G401 (cell line): Measurements from ENCODE around the gene SDK1. TPM values are rescaled to one million over a fixed set of nuclear protein-coding genes. Genes with fewer than 3 reads are reported as not detected.
A peak's percentile ranks its signal among the peaks of the same experiment; 100 is the strongest.

Experiments used
- DNase-seq: peaks from one replicate; pipeline ENCODE4 v3.0.0-alpha.2; 2015; ENCODE audit warnings: low spot score
- in situ Hi-C: cut with HindIII; loops from 2 replicates; pipeline ENCODE4 v1.10.0; 2016; ENCODE audit warnings: low sequenced_read_pairs, mixed read lengths
- total RNA-seq: library from RNA; depleted of rRNA; stranded (reverse); fragments of >200 nt; shearing (Covaris generic); gene quantifications from 2 replicates; pipeline ENCODE4 v1.2.3, GENCODE V29; 2014

SDK1 gene
- total RNA-seq, 1 experiment from 2014 or later, result not detected

DNA sequence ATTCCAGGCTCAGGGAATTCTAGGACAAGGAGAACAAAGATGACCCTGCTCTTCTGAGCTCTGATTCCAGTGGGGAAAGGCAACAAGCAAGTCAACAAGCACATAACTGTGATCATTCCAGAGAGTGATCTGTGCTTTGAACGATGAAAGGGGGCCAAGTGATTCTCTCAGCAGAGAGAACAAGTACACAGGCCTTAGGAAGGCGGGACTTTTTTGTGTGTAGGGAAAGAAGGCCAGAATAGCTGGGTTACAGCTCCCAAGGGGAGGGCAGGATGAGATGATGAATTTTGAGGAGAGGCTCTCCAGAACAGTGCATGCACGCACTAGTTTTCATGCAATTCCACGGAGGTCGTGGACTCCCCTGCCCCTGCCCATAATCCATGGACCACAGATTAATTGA is 565.2 kb downstream of the SDK1 start:
- DNase-seq, result no peak
- in situ Hi-C loops, result no loop called here

DNA sequence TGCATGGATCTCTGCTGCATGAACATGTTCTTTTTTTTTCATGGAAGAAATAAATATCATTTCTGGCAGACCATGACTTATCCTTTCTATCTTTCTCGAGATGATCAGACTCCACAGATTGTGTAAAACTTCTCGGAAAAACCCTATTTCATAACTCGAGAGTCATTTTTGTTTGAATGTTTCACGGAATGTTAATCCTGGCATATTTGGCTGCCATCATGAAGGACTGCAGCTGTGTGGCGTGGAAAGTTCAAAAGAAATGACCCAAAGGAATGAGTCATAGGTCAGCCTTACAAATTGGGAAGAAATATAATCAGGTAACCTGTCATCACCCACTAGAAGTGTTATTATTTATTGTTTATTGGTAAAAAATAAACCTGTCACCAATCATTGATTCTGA is 566.8 kb downstream of the SDK1 start:
- in situ Hi-C loops, result no loop called here
- DNase-seq, result no peak

DNA sequence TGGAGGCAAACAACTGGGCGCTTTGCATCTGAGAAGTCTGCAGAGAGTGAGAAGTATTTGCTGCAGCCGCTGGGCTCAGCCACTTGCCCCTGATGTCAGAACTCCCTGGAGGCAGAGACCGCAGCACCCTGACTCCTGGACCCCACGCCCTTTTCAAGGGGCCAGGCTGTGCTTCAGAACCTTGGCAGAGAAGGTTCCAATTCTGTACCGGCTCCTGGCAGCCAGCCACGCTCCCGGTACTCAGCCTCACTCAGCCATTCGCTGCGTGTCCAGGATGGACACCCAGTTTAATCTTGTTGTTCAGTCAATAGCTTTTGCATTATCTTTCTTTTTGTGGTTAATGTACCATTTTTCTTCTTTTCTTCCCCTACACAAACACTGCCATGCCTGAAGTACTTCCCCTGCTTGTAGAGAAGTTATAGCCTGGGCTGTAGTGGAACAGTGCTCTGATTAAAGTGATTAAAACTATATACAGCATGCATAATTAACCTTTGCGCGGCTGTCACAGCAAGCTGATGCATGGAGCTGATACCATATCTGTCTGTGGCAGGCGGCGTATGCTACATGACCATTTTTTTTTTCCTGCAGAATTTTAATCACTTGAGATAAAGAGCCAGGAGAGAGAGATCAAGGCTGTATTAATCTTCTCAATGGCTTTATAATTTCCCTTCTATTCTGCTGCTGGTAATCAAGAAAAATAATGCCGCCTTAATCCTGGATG is 578.5 kb downstream of the SDK1 start:
- in situ Hi-C loops, result no loop called here
- no peak for DNase-seq

DNA sequence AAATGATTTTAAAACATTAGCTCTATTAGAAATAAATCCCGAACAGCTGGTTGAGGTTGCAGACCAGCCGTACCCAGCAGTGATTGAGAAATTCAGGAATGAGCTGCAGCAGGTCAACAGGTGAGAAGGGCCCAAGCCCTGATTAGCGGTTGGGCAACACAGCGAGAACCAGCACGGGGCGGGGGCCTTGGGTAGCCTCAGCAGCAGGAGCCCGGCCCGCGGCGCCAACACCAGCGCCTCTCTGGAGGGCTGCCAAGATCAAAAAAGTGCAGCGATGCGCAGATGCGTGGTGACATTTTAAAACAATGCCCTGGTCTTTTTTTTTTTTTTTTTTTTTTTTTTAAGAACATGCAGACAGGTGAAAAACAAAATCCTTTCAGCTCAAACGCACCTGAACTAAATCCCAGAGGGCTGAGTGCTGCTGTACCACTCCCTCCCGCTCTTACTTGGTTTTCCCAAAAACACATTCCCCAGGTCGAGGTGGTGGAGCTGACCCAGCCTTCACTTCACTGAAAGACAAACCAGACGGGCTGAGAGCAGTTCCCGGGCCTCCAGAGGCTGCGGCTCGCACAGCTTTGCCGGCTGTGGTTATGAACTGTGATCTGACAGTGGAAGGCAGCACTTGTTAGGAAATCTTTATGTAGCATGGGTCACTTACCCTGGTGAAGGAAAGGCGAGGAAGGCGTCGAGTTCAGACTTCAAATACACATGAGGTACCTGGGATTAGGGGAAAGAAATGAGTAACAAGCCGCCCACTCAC is 579.4 kb downstream of the SDK1 start:
- no peak for DNase-seq
- in situ Hi-C loops, result no loop called here

DNA sequence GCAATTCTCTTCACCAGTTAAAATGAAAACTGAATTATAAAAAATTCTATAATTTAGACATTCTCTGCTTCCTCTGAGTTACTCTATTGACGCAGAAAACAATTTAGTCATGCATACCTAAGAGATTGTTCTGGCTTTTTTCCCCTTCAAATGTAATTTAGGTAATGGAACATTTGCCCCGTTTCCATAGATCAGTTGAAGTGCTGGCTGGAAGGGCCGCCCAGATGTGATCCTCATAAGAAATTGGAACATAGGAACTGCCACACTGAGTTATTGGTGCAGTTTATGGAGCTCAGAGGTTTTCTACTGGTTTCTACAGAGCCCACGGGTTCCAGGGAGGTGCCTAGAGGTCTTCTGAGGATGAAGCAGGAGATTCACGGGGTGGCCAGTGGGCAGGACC is 581.7 kb downstream of the SDK1 start:
- no peak for DNase-seq
- in situ Hi-C loops, result no loop called here

DNA sequence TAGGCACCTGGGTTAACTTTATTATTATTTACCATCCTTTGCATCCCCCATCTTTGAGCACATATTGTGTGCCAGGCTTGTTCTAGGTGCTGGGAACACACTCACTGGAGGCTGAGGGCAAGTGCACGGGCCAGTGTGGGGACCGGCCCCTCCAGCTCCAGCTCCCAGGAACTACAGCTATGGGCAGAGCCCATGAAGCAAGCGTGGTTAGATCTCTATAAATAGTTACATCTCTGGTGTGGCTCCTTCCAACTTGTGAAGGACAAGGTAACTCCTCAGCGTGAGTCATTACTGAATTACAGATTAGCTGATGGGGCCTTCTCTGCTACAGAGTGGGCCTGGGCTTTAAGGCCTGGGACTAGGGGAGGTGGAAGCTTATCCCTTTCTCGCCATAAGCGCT is 583.5 kb downstream of the SDK1 start:
- in situ Hi-C loops, result no loop called here
- DNase-seq, result no peak

DNA sequence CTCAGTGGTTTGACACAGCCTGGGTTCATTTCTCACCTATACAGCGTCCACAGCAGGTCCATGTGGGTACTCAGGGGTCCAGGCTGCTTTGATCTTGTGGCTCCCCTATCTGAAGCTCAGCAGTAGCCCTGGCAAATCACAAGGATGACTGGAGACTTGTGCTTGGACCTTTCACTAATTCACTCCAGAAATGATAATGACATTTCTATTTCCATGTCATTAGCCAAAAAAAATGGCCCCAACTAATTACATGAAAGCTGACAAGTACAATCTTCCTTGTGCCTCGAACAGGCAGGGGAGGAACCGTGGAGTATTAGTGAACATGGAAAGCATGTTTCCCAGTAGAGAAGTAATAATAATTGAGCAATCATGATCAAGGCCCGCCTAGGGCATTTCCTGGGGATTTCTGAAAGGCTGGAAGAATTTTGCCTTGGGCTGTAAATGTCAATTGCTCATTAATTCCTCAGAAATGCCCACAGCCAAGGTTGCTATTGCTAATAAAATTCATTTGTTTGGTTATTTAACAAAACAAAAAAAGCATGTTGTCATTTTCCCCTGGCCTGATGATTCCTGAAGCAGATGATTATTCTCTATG is 586.1 kb downstream of the SDK1 start:
- in situ Hi-C loops, result no loop called here
- DNase-seq, result no peak

DNA sequence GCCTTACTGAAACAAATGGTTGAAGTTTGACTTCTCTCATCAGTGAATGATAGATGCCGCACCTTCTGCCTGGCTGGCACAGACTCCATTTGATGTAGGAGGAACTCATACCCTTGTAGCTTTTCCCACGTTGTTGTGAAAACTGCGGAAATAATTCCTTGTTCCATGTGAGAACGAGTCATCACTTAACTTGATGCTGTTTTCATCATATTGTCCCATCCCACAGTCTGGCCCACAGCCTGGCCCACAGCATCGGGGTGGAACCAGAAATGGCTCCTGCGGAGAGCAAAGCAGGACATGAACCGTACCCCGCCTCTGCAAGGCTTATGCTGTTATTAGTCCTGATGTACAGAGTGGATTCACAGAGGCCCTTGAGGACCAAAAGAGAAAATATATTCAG is 587.0 kb downstream of the SDK1 start:
- in situ Hi-C loops, result no loop called here
- DNase-seq, result no peak

DNA sequence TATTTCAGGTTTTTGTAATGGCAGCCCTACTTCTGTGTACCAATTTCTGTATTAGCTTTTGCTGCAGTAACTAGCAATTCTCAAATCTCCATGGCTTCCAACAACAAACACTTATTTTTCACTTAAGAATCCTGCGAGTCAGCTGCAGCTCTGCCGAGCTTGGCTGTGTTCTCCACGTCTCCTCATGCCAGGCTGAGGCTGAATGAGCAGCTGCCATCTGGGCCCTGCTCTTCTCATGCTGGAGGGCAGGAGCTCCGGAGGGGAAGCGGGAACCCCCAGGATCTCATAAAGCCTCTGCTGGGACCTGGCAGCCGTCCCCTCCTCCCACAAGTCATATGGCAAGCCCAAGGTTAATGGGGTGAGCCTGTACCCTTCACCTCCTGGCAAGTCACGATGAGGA is 591.1 kb downstream of the SDK1 start:
- in situ Hi-C loops, result no loop called here
- DNase-seq, result peak; percentile 50

DNA sequence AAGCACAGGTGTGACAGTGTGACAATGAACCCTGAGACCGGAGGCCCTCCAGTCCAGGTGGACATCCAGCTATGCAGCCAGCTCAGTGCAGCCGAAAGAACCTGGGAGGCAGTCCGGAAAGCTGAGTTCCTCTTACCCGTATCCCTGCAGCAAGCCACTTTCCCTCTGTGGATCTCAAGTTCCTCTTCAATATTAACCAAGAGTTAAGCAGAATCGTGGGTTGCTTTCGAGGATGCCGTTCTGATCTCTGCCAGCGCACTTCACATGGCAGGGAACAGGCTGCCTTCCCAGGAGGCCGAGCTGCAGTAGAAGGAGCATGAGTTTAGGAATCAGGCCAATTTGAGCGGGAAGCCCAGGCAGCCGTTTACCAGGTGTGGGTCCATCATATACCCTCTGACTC is 591.6 kb downstream of the SDK1 start:
- peak; percentile 19 for DNase-seq
- in situ Hi-C loops, result no loop called here

DNA sequence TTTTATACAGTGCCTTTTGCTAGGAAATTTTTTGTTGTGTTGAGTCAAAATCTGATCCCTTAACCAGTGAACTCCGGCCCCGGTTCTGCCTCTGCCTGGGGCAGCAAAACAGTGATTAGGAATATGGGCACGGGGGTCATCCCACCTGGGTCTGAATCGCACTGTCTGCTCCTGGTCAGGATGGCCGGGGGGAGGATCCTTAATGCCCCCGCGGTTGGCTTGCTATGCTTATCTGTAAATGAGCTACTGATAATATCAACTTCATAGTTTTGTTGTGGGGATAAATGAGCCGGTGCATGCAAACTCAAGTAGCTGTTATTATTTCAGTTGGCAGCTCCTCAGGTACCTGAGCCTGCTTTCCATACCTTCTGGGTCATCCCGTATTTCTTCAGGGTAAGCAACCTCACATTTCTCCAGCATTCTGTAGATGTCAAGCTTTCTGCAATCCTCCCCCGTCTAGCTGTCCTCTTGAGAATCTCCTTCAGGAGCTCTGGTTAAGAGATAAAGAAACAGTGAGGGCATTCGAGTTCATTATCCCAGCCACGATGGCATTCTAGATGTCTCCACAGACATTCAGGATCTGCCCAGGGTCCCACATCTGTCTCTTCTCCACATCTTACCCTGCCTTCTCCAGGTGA is 592.2 kb downstream of the SDK1 start:
- no peak for DNase-seq
- in situ Hi-C loops, result no loop called here

DNA sequence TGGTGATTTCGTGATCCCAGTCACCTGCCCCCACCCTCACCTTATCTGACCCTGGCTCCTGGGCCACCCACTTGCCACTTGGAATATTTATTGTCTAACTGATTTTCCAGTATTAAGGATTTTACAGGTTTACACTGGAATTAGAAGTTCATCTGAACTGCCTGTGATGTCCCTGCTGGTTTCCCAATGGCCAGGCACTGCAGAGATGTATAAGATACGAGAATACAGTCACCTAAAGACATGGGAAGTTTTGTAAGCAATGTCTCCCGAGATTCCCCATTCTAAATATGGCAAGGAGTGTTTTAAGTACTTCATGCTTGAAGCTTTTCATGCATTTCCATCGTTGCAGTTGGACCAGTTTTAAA is 592.7 kb downstream of the SDK1 start:
- in situ Hi-C loops, result no loop called here
- DNase-seq, result no peak

DNA sequence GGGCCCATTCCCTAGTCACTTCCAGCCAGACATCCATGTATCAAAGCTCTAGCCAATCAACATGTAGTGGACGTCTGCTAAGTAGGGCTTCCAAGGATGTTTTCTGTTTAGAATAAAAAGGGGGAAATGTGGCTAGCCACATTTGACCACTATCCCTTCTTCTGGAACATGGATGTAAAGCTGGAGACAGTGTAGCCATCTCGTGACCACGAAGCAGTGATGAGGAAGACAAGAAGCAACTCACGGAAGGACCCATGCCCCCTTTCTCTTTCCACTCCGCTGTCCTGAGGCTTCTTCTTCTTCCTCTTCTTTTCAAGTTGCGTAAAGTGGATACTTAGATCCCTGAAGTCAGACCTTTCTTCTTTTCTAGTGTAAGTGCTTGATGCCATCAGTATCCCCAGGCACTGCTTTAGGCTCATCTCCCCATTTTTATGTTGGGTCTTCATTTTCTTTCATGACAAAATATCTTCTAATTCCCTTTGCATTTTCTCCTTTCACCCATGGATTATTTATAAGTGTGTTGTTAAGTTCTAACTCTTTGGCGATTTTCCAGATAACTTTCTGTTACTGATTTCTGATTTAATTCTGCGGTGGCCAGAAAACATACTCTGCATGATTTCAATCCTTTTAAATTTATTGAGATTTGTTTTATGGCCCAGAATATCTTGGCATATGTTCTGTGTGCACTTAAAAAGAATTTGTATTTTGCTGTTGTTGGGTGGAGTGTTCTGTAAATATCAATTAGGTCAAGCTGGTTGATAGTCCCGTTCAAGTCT is 594.5 kb downstream of the SDK1 start:
- no peak for DNase-seq
- in situ Hi-C loops, result no loop called here

DNA sequence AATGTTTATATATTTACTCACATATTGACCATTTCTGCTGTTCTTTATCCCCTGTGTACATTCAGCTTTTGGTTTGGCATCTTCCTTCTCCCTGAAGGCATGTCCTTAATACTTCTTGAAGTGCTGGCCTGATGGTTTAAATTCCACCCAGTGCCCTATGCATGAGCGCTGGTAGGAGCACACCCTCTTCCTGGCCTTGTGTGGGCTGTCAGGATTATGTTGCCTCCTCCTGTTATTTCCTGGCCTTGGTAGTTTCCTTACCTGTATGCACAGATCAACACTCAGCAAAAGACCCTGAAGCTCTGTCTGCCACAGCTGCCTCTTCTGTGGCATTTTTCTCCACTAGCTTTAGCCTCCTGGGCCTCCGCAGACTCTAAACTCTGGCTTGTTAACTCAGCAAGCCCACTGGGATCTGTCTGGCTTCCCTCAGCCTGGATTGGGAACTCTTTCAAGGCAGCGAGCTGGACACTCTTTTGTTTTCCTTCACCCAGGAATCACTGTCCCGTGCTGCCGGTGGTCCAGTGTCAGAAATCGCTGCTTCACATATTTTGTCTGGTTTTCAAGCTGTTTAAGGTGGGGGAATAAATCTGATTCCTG is 595.2 kb downstream of the SDK1 start:
- in situ Hi-C loops, result no loop called here
- no peak for DNase-seq

DNA sequence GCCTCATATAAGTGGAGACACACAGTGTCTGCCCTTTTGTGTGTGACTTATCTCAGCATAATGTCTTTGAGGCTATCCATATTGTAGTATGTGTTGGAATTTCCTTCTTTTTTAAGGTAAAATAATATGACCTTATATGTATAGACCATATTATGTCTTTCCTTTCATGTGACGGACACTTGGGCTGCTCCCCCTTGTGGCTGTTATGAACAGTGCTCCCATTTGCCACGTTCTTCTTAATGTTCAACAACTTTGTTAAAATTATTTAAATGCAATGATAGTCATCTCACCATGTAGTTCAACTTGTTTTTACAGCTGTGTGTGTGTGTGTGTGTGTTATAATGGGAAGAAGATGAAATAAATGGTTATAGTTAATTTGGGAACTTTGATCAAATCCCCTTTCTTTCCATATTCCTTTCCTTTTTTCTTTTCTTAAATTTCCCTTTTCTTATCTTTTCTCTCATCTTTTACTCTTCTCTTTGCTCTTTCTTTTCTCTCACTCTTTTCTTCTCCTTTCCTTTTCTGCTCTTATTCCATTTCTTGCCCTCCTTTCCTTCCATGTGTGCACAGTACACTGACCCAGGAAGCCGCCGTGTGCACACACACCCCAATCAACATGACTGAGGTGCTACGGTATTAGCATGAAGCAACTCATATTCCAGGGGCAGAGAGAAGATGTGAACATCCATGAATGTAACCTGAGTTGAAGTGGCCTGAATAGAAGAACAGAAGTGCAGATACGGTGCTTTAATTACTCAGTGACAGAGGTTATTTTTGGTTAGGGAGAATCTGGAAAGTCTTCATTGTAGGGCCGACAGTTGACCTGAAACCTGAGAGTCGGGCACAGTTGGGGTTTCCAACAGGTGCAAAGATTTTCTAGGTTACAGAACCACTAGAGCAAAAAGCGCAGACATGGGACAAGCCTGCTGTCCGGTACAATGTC is 596.6 kb downstream of the SDK1 start:
- peak; percentile 21 for DNase-seq
- in situ Hi-C loops, result no loop called here

DNA sequence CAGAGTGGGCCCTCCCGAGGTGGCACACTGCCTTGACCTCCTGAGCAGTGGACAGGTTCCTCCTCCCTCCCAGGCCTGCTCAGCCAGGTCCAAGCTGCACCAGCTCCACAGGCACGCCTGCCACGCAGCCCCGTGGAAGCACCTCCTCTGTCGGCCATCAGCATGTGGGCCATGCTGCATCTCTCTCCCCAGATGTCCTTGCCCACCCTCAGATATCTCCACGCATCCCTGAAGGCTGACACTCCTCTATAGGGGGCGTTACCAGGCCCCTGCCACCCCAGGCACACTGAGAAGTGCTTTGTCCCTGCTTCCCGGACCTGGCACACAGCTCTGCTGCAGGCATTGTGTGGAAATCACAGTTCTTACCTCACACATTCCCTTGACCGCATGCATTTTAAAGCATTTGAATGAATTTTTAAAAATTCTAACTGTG is 598.5 kb downstream of the SDK1 start:
- in situ Hi-C loops, result no loop called here
- DNase-seq, result no peak

DNA sequence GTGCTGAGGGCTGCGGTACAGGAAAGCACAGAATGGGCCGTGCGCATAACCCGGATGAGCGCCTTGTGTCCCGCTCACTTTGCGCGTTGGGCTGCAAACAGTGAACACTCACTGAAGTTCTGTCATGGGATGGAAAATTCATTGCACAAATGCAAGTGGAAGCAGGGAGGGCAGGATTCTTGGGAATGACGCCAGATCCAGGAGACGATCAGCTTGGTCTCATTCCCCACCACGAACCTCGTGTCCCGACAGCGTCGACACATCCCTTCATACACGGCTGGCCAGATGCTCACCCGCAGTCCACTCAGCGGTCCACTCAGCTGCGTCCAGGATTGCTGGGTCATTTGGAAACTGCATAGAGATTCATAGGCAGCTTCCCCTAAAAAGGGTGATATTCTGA is 607.1 kb downstream of the SDK1 start:
- in situ Hi-C loops, result no loop called here
- no peak for DNase-seq

DNA sequence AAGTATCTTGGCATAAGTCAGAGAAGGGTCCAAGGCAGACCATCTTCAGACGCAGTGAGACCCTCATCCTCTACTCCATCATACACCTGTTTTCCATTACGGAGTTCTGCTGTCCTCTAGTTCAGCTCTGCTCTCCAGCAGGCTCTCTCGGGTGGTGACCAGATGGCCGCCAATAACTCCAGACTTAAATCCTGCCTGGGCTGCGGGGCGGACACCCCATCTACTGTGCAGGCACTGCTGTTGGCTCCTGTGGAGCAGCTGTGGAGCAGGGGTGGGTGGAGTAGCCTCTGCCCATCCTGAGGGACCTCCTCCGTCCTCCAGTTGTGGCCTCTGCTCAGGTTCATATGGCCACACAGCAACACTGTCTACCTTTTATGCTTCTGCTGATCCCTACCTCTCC is 608.1 kb downstream of the SDK1 start:
- in situ Hi-C loops, result no loop called here
- no peak for DNase-seq
